Limb (tissue), 2 donors: ENCODE measurements around the gene CCR6.
"Not testable (repeated sequence)": the region's sequence is repeated elsewhere in the genome, so short reads cannot be mapped to it uniquely, and the experiment has no call there.

Source experiments
- DNase-seq, 2 donors: peaks; one replicate each; pipeline ENCODE4 v3.0.0-alpha.2; 2016; ENCODE audit errors: extremely low spot score in 2 of 2

The CCR6 gene

DNA sequence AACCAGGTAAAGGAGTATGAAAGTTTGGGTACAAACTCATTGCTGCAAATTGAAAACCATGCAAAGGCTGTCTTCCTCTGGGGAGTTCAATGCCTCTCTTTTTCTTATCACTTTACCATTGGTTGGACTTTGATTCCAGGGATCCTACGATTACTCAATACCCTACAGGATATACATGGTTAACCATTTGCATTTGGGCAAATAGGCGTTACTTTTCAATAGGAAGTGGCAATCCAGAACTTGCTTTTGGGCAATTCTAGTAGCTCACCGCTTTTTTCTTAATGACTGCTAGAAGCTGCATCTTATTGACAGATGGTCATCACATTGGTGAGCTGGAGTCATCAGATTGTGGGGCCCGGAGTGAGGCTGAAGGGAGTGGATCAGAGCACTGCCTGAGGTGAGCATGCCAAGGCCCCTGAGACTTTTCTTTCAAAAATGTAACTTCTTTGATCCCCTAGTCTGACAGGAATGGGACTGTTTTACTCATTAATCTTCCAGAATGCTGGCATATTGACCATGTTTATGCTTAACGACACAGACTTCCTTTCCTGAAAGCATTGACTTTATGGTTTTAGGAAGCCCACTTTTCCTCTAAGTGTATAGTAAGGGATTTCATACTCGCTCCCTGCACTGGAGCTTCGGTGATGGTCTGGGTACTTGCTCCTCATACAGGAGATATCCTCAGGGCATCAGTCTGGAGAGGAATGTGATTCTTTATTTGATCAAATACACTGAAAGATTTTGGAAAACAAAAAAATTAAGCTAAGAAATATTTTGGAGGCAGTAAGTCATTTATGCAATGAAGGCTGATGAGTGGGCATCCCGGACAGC, at the start of gene CCR6:
Gene CCR6 (plus strand): TSS at position 270 of the 831 bp plus-strand sequence. CDS start 13,039 bp downstream, outside the sequence.
- no peak for DNase-seq

DNA sequence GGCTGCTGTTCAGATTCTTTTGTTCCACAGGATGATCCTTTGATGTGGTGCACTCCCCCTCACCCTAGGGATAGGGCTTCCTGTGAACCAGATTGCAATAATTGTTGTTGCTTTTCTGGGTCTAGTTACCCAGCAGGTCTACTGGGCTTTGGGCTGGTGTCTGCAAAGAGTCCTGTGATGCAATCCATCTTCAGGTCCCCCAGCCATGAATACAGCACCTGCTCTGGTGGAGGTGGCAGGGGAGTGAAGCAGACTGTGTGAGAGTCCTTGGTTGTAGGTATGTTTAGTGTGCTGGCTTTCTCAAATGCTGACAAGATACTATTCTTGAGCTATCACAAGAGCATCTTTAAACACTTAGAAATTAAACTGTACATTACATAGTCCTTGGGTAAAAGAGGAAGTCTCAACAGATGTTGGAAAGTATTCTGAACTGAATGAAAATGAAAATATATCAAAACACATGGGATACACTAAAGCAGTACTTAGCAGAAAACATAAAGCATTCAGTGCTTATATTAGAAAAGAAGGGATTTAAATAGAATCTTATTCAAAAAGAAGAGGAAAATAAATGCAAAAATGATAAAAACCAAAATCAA, 49.1 kb upstream of the CCR6 start:
- no peak for DNase-seq

- DNase-seq, result no peak
Measured at GRCh38 chr6:167077241-167077932, 45.5 kb upstream of the CCR6 start.

DNA sequence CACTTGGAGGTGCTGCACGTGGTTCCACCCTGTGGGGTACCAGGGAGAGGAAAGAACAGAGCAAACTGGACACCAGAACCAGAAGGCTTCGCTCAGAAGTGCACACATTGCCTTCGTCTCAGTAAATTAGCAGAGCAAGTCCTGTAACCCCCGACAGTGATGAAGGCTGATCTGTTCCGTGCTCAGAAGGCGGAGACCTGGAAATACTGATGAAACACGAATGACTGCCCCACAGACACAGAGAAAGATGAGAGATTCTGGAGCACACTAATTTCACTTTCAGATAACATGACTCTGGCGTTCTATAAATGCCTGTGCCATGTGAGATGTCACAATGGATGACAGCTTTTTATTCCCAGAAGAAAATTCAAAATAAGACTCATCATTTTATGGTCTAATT, 44.2 kb upstream of the CCR6 start:
- no peak for DNase-seq

GRCh38 chr6:167079853-167080297, 43.0 kb upstream of the CCR6 start:
- DNase-seq, result no peak

GRCh38 chr6:167087857-167088354, 35.0 kb upstream of the CCR6 start:
- no peak for DNase-seq

DNA sequence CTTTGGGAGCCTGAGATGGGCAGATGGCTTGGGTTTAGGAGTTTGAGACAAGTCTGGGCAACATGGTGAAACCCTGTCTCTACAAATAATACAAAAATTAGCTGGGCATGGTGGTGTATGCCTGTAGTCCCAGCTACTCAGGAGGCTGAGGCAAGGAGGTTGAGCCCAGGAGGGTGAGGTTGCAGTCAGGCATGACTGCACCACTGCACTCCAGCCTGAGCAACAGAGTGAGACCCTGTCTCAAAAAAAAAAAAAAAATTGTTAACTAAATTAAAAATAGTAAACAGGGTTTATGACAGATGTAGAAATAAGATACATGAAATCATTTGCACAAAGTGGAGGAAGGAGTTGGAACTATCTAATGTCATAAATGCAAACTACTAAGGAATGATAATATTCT, 34.2 kb upstream of the CCR6 start:
- DNase-seq, result not testable (repeated sequence)

DNA sequence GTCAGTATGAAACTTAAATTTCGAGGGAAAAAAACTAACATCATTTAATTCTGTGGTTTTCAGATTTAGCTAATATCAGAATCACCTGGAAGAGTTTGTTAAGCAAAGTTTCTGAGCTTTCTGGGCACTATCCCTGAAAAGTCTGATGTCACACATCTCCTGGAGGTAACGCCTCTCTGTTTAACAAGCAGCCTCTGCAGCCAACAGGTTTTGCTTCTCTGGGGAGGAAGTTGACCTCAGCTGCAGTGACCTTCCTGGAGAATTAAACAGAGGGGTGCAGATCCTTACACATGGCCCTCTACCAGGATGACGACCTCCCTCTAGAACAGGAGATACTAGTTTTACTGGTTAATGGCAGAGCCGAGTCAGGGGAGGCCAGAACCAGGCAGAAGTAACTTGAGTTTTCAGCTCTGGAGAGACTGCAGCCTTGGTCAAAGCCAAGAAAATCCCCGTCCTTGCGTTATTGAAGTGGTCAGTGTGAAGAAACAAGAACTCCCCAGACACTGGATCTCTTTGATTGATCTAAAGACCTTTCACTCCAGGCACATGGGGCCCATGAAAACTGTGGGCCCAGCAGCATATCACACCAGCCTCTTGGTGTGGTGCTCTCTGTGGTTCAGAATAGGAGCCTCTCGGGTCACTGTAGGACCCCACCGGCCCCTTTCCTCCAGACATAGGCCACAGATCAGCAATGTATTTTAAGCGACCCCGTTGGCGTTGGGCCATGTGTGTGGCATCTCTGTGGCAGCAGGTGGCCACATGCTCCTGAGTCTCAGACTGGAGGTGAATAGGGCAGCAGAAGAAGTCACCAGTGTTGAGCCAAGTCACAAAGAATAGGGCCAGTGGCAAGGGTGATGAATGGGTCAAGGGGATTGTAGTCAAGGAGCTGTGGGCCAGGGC, 33.4 kb upstream of the CCR6 start:
- DNase-seq, result no peak

DNA sequence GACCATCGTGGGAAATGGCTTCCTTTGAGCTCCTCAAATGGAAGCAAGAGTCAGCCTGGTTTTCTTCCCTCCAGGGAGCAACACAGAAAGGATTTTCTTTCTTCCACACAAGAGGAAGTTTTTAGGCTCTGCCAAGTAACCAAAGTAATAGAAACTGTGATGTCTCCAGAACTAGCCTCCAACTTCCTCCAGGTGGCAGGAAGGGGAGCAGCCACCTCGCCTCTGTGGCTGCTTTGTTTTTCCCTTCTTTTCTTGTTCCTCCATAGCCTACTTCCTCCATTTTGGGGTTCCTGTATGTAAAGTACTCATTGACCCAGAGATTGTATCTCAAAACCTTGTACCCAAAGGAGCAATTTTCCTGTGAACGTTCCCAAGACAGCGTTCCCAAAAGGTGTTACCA, 32.7 kb upstream of the CCR6 start:
- no peak for DNase-seq

GRCh38 chr6:167091026-167091804, 31.7 kb upstream of the CCR6 start:
- no peak for DNase-seq

- DNase-seq, result no peak
Measured at GRCh38 chr6:167091805-167092107, 31.1 kb upstream of the CCR6 start.

DNA sequence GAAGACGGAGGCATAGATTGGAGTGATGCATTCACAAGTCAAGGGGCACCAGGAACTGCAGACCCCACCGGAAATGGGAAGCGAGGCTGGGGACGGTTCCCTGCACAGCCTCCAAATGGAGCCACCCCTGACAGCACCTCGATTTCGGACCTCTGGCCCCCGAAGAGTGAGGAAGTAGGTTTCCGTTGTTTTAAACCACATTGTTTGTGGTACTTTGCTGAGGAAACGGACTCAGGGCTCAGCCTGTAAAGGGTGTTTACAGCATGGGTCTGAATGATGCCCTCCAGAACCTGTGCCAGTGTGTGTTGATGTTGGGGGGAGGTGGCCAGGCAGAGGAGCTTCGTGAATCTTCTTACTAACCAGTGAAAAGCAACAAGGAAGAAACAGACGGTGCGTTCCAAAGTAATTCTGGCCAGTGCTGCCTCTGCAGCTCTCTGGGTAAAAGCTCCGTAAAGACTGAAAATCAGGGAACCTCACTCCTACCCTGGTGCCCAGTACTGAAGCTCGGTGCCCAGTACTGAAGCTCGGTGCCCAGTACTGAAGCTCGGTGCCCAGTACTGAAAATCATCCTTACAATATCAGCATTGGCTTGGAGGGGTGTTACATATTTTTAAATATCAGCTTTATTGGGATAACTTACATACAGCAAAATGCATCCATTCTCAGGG, 30.1 kb upstream of the CCR6 start:
- no peak for DNase-seq

DNA sequence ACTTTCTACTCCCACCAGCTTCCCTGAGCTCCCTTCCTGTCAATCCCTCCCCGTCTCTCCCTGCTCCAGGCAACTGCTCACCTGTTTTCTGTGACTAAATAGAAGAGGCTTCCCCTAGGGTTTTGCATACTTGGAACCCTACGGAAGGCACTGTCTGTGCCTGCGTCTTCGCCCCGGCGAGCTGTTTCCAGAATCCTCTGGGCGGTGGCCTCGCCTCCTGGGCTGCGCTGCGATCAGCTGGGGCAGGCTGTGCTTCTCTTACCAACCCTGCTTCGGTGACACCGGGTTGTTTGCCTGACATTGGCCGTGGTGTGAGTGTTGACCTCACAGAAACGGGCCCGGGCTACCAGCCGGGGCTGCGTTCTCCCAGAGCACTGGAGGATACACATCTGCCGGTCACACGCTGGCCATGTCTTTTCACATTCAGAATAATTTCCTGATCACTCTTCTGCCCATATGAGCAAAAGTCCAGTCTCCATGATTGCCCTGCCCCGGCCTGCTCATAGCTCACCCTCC, 29.4 kb upstream of the CCR6 start:
- no peak for DNase-seq

GRCh38 chr6:167093922-167094432, 28.9 kb upstream of the CCR6 start:
- no peak for DNase-seq

- no peak for DNase-seq
Measured at GRCh38 chr6:167094436-167094819, 28.5 kb upstream of the CCR6 start.

- DNase-seq, result no peak
Measured at GRCh38 chr6:167094820-167095637, 27.9 kb upstream of the CCR6 start.

DNA sequence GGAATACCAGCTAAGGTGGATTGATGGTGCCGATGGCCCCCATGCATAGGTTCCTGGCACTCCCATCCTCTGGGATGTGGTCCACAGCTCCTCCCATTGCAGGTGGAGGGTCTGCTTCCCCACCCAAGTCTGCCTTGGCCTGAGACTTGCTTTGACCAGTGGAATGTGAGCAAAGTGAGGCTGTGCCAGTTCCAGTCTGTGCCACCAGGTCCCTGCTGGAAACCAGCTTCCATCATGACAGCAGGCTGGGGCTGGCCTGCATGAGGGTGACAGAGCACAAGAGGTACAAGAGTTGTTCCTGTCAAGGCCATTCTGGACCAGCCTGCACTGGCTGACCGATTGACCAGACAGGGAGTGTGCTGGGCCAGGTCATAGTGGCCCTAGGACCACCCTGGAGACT, 27.0 kb upstream of the CCR6 start:
- DNase-seq, result no peak

- DNase-seq, result no peak
Measured at GRCh38 chr6:167096991-167097390, 25.9 kb upstream of the CCR6 start.

DNA sequence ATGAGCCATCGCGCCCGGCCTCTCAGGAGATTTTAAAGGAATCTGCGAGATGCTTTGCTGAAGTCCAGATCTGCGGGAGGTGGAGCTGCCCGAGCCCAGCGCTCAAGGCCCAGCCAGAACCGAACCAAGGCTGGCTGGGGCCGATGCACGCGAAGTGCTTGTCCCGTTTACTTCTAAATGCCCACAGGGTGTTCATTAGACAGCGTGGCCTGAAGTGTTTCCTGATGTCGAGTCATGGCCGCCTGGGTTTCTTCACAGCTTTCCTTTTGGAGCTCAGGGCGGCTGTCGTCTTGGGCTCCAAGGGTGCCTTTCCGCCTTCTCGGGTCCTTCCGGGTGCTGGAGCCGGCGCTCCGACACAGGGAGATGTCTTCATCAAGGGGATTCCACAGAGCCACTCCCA, 25.1 kb upstream of the CCR6 start:
- DNase-seq, result no peak
